Measurements from ENCODE around the gene MEGF9. TPM values are rescaled to one million over a fixed set of nuclear protein-coding genes. Genes with fewer than 3 reads are reported as not detected.

Gene MEGF9
- total and polyA plus RNA-seq, 2 of the 13 experiments (the other 11 are each of a cell fraction or from before 2014, with no cell fraction given), result 3.1 to 3.3 TPM

GRCh38 chr9:120710110-120710981, 3.9 kb downstream of the MEGF9 start (continued):
- TF ChIP-seq UBTF (CRISPR knock-in tag; IDR thresholded peaks at IDR 0.05) (no peak), MED1 (CRISPR knock-in tag; IDR thresholded peaks at IDR 0.05) (0 out of 2 replicates have a peak, but pooled peaks have one; percentile 11), PAXIP1 (CRISPR knock-in tag; conservative IDR thresholded peaks at IDR 0.05) (peak; percentile 54), NFYC (CRISPR knock-in tag; IDR thresholded peaks at IDR 0.05) (peak; percentile 79), ZIK1 (CRISPR knock-in tag; IDR thresholded peaks at IDR 0.05; ENCODE audit: borderline replicate concordance, low read depth) (no peak), ZFP37 (CRISPR knock-in tag; IDR thresholded peaks at IDR 0.05; ENCODE audit: borderline replicate concordance) (no peak), YEATS4 (CRISPR knock-in tag; IDR thresholded peaks at IDR 0.05; ENCODE audit: borderline replicate concordance) (no peak), ZBTB3 (CRISPR knock-in tag; IDR thresholded peaks at IDR 0.05; ENCODE audit: borderline replicate concordance, low read depth) (no peak)
- TF ChIP-seq, protein P1, sequence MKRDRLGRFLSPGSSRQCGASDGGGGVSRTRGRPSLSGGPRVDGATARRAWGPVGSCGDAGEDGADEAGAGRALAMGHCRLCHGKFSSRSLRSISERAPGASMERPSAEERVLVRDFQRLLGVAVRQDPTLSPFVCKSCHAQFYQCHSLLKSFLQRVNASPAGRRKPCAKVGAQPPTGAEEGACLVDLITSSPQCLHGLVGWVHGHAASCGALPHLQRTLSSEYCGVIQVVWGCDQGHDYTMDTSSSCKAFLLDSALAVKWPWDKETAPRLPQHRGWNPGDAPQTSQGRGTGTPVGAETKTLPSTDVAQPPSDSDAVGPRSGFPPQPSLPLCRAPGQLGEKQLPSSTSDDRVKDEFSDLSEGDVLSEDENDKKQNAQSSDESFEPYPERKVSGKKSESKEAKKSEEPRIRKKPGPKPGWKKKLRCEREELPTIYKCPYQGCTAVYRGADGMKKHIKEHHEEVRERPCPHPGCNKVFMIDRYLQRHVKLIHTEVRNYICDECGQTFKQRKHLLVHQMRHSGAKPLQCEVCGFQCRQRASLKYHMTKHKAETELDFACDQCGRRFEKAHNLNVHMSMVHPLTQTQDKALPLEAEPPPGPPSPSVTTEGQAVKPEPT (CRISPR knock-in tag; IDR thresholded peaks at IDR 0.05; ENCODE audit: low read depth), result peak; percentile 62; the same call in 1 of the 2 replicates
- TF ChIP-seq, protein P2, sequence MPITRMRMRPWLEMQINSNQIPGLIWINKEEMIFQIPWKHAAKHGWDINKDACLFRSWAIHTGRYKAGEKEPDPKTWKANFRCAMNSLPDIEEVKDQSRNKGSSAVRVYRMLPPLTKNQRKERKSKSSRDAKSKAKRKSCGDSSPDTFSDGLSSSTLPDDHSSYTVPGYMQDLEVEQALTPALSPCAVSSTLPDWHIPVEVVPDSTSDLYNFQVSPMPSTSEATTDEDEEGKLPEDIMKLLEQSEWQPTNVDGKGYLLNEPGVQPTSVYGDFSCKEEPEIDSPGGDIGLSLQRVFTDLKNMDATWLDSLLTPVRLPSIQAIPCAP (CRISPR knock-in tag; IDR thresholded peaks at IDR 0.05; ENCODE audit: low read depth), result no peak
- TF ChIP-seq, protein P3, sequence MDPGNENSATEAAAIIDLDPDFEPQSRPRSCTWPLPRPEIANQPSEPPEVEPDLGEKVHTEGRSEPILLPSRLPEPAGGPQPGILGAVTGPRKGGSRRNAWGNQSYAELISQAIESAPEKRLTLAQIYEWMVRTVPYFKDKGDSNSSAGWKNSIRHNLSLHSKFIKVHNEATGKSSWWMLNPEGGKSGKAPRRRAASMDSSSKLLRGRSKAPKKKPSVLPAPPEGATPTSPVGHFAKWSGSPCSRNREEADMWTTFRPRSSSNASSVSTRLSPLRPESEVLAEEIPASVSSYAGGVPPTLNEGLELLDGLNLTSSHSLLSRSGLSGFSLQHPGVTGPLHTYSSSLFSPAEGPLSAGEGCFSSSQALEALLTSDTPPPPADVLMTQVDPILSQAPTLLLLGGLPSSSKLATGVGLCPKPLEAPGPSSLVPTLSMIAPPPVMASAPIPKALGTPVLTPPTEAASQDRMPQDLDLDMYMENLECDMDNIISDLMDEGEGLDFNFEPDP (CRISPR knock-in tag; conservative IDR thresholded peaks at IDR 0.05), result no peak
- TF ChIP-seq, protein P4, sequence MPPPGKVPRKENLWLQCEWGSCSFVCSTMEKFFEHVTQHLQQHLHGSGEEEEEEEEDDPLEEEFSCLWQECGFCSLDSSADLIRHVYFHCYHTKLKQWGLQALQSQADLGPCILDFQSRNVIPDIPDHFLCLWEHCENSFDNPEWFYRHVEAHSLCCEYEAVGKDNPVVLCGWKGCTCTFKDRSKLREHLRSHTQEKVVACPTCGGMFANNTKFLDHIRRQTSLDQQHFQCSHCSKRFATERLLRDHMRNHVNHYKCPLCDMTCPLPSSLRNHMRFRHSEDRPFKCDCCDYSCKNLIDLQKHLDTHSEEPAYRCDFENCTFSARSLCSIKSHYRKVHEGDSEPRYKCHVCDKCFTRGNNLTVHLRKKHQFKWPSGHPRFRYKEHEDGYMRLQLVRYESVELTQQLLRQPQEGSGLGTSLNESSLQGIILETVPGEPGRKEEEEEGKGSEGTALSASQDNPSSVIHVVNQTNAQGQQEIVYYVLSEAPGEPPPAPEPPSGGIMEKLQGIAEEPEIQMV (CRISPR knock-in tag; IDR thresholded peaks at IDR 0.05; ENCODE audit: low read depth), result no peak
